K562 treated with DMSO at 1 percent for 48 hours (cell line): Measurements from ENCODE around the gene GPD1L. TPM values are rescaled to one million over a fixed set of nuclear protein-coding genes. Genes with fewer than 3 reads are reported as not detected.

Experiments used
- total RNA-seq: library from RNA; unstranded; fragments of 300-600 nt; gene quantifications from 2 replicates; pipeline ENCODE4 v1.2.3, GENCODE V29; 2022; ENCODE audit warnings: low replicate concordance; ENCODE audit errors: extremely low read depth

Gene GPD1L
- not detected in 2 replicates for total RNA-seq

DNA sequence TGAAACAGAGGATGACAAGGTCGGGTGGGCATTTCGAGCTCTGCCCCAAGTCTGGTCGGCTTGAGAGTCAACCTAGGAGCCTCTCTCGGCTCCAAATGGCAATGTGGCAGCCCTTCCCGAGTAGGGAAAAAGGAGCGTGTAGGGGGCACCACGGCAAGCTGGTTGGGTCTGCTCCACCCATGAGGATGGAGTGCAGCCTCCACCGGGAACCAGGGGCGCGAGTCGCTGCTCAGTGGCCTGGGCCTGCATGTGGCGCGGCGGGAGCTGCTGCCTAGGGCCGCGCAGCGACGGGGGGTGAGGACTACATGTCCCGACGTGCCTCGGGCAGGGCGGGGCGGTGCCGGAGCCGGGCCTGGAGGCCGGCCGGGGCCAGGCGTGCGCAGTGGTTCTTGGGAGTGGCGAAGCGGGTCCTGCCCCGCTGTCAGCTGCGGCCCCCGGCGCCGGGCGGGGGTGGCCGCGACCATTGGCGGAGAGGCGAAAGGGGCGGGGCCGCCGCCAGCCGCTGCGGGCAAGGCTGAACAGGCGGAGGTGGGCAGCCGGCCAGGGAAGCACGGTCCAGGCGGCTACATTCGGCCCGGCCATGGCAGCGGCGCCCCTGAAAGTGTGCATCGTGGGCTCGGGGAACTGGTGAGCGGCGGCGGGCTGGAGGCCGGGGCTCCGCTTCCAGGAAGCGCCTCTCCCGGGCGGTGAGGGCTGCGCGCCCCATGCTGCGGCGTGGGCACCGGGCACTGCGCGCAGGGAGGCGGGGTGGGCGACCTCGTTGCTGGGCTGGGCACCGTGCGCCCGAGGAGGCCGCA is at the start of gene GPD1L:
TSS of gene GPD1L (plus strand) at position 489 of the 797 bp plus-strand sequence. CDS start at position 581, 92 bp downstream.

Other genes with a start within 250 kb of the GPD1L start
- not detected in 2 replicates for gene OSBPL10, start 125.4 kb upstream of the GPD1L start, total RNA-seq
- gene ZNF860, start 124.9 kb upstream of the GPD1L start, total RNA-seq: not detected in 2 replicates
- gene CMTM8, start 132.1 kb downstream of the GPD1L start, total RNA-seq: not detected in 2 replicates